ENCODE measurements around the gene RIPOR3. TPM values are rescaled to one million over a fixed set of nuclear protein-coding genes. Genes with fewer than 3 reads are reported as not detected.

The RIPOR3 gene
- total RNA-seq, 1 donor from 2014 or later = 0.12 TPM

- Mint-ChIP-seq H3K27me3 (ENCODE audit: low read depth) (no peaks in the 10 kb centered on the region), H3K9me3 (ENCODE audit: low read depth) (no peaks in the 10 kb centered on the region), H3K36me3 (ENCODE audit: low read depth) (peaks cover 8% of the 10 kb centered on the region), H3K4me3 (ENCODE audit: unreplicated experiment) (peak overlapping the region; percentile 44), H3K27ac (ENCODE audit: unreplicated experiment) (peak overlapping the region; percentile 97), H3K4me1 (ENCODE audit: low read depth) (peaks cover 60% of the 10 kb centered on the region)
- no peak for TF ChIP-seq CTCF (IDR thresholded peaks at IDR 0.05)
- no peak for DNase-seq (ENCODE audit: low spot score)
These were observed 129.1 kb downstream of the RIPOR3 start for GRCh38 chr20:50562262-50562701.

DNA sequence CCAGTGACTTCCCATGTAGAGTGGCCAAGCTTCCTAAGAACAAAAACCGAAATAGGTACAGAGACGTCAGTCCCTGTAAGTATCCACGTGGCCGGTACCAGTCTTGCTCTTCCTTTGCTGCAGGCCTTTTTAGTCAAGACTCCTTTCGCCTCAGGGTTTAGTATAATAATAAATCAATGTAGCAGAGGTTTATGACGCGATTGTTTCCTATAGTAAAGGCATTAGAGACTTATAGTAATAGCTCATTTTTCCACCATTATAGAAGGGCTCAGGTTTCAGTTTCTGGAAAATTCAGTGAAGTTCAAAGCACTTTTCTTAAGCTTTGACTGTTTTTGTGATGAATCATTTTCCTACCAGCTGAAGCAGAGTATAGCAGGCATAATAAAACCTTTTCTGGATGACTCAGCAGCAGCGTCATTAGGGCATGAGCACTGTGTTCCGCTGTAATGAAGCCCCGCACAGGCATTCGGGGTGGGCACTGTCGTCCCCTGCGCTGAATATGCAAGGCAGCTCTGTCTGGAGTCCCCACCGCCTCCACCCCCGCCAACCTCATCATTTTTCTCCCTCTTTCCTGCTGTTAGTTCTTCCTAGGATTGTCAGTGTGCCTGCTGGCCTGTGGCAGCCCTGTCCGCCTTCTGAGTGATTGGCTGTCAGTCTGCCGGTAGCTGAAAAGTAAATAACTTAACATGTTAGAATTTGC is 129.8 kb downstream of the RIPOR3 start:
- peaks cover 60% of the 10 kb centered on the region for H3K4me1 Mint-ChIP-seq (ENCODE audit: low read depth)
- peak overlapping the region; percentile 97 for H3K27ac Mint-ChIP-seq (ENCODE audit: unreplicated experiment)
- H3K9me3 Mint-ChIP-seq (ENCODE audit: low read depth) = no peaks in the 10 kb centered on the region
- H3K4me3 Mint-ChIP-seq (ENCODE audit: unreplicated experiment) = peak overlapping the region; percentile 44
- H3K36me3 Mint-ChIP-seq (ENCODE audit: low read depth) = peaks cover 8% of the 10 kb centered on the region
- no peak for TF ChIP-seq CTCF (IDR thresholded peaks at IDR 0.05)
- no peaks in the 10 kb centered on the region for H3K27me3 Mint-ChIP-seq (ENCODE audit: low read depth)
- no peak for DNase-seq (ENCODE audit: low spot score)

DNA sequence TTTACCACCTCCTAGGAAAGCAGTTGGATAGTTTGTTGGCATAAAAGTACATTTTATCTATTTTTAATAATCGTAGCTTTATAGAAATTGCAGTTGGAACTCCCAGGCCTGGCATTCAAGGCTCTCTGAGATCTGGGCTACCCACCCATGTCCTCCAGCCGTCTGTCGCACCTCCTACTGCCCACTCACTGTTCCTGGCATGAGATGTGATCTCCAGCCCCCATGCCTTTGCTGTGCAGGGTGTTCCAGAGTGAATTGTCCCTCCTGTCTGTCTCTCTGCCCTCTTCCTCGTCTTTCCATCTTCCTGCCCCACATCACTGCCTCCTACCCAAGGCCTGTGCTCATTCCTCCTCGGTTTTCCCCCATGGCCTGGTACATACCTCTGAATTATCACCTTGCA is 130.5 kb downstream of the RIPOR3 start:
- no peak for DNase-seq (ENCODE audit: low spot score)
- no peaks in the 10 kb centered on the region for H3K9me3 Mint-ChIP-seq (ENCODE audit: low read depth)
- no peaks in the 10 kb centered on the region for H3K27me3 Mint-ChIP-seq (ENCODE audit: low read depth)
- H3K27ac Mint-ChIP-seq (ENCODE audit: unreplicated experiment) = peak overlapping the region; percentile 97
- H3K4me3 Mint-ChIP-seq (ENCODE audit: unreplicated experiment) = peak overlapping the region; percentile 40
- peaks cover 7% of the 10 kb centered on the region for H3K36me3 Mint-ChIP-seq (ENCODE audit: low read depth)
- H3K4me1 Mint-ChIP-seq (ENCODE audit: low read depth) = peaks cover 60% of the 10 kb centered on the region
- TF ChIP-seq CTCF (IDR thresholded peaks at IDR 0.05) = no peak

DNA sequence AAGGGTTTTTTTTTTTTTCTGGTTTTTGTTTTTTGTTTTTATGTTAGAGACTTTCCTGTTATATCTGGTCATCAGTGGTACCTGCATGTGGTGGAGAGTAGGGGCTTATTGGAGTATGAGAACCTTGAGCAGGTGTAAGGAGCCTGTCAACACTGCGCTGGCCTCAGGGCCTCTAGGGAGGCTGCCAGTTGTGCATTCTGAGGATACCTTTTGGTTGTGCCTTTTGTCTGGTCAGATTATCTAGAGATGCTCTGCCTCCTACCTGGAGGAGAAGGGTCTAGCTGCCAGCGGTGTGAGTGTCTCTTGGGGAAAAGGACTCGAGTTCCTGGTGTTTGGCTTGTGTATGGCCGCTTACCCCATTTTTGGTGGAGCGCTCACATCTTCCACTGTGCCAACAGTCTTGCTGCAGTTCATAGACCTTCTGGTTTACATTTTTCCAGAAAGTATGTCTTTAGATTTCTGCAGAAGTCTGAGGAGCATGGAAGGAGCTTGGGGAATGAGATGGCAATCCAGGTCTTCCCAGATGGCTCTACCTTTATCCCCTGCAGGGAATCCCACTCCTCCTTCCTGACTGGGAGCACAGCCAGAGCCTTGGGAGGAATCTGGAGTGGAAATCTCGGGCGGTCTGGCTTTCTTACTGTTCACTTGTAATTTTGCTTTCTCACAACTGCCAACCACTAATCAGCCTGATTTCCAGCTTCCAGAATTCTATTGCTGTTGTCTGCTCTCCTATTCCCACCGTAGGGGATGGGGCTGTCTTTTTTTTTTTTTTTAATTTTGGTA is 131.3 kb downstream of the RIPOR3 start:
- no peak overlapping the region for H3K4me3 Mint-ChIP-seq (ENCODE audit: unreplicated experiment)
- H3K27ac Mint-ChIP-seq (ENCODE audit: unreplicated experiment) = peak overlapping the region; percentile 78
- no peak for TF ChIP-seq CTCF (IDR thresholded peaks at IDR 0.05)
- no peaks in the 10 kb centered on the region for H3K9me3 Mint-ChIP-seq (ENCODE audit: low read depth)
- no peak for DNase-seq (ENCODE audit: low spot score)
- no peaks in the 10 kb centered on the region for H3K27me3 Mint-ChIP-seq (ENCODE audit: low read depth)
- peaks cover 60% of the 10 kb centered on the region for H3K4me1 Mint-ChIP-seq (ENCODE audit: low read depth)
- peaks cover 5% of the 10 kb centered on the region for H3K36me3 Mint-ChIP-seq (ENCODE audit: low read depth)

DNA sequence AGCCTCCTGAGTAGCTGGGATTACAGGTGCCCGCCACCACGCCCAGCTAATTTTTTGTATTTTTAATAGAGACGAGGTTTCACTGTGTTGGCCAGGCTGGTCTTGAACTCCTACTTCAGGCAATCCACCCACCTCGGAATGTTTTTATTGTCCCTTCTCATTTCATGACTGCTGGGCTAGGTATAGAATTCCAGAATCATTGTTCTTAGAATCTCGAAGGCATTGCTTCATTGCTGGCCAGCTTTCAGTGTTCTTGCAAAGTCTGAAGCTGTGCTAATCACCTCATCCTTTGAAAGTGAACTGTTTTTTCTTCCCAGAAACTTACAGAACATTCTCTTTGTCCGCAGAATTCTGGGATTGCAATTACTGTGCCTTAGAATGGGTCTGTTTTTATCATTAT is 132.2 kb downstream of the RIPOR3 start:
- no peaks in the 10 kb centered on the region for H3K27me3 Mint-ChIP-seq (ENCODE audit: low read depth)
- no peak for DNase-seq (ENCODE audit: low spot score)
- peaks cover 5% of the 10 kb centered on the region for H3K36me3 Mint-ChIP-seq (ENCODE audit: low read depth)
- no peak overlapping the region for H3K4me3 Mint-ChIP-seq (ENCODE audit: unreplicated experiment)
- H3K4me1 Mint-ChIP-seq (ENCODE audit: low read depth) = peaks cover 54% of the 10 kb centered on the region
- H3K27ac Mint-ChIP-seq (ENCODE audit: unreplicated experiment) = no peak overlapping the region
- TF ChIP-seq CTCF (IDR thresholded peaks at IDR 0.05) = no peak
- no peaks in the 10 kb centered on the region for H3K9me3 Mint-ChIP-seq (ENCODE audit: low read depth)
